NOMO-1 (cell line): Measurements from ENCODE around the gene MYO7A.
A peak's percentile ranks its signal among the peaks of the same experiment; 100 is the strongest.

Experiments used
- DNase-seq, 2 experiments: peaks; one replicate each; lab custom pipeline; 2025; ENCODE audit not compliant: unreplicated experiment in 2 of 2; lab: John Stamatoyannopoulos, UW

MYO7A gene

DNA sequence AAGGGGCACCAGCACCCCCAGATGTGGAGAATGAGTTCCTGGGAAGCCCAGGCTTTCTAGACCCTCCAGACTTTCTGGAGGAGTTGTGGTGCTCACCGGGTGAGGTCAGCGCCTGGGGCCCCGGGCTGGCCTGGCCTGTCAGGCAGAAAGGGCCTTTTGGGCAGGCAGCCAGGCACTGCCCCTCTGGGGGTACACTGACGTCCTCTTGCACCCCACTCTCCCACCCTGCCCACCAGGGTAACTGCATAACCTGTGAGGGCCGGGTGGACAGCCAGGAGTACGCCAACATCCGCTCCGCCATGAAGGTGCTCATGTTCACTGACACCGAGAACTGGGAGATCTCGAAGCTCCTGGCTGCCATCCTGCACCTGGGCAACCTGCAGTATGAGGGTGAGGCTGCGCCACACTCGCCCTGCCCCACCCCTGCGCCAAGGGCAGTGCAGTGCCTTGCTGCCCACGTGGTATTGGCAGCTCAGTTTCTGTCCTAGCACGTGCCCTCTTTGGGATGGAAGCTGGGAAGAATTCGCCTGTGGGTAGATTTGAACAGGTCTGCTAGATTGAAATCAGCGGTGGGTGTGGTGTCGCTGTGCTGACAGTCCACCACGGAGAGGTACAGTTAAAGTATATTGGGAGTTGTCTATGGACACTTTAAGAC lies 30.1 kb downstream of the MYO7A start:
- no peak for DNase-seq

DNA sequence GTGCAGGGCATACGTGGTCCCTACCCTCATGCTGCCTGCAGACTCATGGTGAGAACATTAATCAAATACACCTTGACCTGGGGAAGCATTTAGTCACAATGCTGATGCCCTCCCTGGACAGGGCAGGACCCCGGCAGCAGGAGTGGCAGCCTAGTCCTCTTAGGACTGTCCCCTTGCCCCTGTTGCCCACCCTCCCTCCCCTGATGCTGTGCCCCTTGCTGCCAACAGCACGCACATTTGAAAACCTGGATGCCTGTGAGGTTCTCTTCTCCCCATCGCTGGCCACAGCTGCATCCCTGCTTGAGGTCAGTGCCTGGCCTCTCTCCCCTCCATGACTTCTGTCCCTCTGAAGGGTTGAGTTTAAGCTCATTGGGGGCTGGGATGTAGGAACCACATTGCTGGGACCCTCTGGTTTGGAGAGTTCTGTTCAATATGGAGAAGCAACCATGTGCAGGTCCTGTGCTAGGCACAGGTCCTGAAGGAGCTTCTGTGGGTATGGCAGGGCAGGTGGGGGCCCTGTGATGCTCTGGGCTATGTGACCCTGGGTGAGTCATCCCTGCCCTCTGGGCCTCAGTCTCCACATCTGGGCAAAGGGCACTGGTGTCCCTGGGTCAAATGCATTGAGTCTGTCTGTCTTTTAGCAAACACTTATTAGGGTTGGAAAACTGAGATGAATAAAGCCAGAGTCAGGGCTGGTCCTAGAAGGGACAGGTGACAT lies 31.3 kb downstream of the MYO7A start:
- DNase-seq = no peak

DNA sequence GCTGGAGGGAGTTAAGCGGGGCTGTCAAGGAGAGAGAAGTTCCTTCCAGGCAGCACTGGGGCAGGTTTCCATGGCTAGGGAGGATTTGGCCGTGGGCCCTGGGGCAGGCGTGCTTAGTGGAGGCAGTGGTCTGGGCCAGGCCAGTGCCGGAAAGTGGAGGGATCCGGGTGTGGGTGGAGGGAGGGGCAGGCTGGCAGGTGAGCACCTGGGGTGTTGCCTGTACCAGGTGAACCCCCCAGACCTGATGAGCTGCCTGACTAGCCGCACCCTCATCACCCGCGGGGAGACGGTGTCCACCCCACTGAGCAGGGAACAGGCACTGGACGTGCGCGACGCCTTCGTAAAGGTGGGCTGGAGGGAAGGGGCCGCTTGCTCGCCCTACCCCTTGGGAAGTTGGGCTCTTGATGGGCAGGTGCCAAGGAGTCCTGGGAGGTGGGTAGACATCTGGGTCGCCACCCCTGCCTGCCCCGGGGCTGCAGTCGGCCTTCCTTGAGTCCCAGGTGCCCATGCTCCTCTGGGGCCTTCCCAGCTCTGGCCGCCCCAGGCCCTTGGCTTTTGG lies 32.0 kb downstream of the MYO7A start:
- DNase-seq = no peak

DNA sequence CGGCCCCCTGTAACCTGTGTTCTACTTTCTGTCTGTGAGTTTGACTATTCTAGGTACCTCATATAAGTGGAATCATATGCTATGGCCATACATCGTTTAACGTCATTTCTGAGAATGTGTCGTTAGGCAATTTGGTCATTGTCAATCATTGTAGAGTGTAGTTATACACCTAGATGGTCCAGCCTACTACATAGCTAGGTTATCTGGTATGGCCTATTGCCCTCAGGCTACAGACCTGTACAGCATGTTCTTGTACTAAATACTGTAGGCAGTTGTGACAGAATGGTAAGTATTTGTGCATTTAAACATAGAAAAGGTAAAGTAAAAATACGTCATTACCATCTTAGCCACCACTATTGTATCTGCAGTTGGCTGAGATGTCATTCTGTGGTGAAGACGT lies 35.2 kb downstream of the MYO7A start:
- DNase-seq = no peak

DNA sequence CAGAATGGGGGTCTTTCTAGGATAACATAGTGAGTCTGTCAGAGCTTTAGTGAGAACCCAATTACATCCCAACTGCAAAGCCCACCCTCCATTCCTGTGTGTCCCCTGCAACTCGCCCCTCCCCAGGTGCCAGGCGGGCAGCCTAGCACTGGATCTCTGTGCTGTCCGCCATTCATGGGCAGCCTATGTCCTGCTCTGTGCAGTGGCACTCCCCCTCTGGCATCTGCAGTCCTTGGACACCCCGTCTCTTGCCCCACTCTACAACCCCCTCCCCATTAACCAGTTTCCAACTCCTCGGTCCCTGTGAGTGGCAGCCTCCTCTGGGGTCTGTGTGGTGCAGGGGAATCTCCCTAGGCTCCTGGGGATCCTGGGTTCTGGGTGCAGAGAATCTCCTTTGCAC lies 37.0 kb downstream of the MYO7A start:
- DNase-seq = no peak

DNA sequence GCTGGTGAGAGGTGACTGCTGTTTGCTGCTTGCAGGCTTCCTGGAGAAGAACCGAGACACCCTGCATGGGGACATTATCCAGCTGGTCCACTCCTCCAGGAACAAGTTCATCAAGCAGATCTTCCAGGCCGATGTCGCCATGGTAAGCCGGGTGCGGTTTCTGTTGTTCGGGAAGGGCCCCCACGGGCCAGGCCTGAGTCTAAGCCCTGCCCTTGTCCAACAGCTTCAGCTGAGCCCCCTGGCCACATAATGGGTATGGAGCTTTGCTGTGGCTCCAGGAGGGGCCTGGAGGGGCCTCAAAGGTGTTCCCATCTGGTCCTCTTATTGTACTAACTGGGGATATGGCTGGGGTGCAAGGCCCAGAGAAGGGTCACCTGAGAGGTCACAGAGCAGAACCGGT lies 38.0 kb downstream of the MYO7A start:
- DNase-seq = no peak

DNA sequence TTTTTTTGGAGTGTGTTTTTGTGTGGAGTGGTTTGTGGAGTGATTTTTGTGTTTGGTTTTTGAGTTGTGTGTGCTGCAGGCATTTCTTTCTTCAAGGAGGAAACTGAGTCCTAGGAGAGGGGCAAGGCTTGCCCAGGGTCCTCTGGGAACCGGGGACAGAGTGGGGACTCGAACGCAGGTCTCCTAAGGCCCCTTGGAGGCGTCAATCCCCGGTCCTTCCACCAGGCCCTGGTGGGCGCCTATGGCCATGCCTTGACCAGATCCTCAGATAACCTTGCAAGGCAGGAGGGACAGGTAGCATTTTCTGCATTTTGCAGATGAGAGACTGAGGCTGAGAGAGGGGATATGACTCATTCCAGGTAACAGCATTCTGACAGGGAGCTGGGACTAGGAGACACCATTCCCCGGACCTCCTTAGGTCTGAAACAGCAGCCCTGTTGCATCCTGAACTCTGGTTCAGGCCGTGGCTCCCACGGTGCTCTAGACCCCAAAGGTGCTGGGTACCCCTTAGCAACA lies 39.1 kb downstream of the MYO7A start:
- DNase-seq = no peak

DNA sequence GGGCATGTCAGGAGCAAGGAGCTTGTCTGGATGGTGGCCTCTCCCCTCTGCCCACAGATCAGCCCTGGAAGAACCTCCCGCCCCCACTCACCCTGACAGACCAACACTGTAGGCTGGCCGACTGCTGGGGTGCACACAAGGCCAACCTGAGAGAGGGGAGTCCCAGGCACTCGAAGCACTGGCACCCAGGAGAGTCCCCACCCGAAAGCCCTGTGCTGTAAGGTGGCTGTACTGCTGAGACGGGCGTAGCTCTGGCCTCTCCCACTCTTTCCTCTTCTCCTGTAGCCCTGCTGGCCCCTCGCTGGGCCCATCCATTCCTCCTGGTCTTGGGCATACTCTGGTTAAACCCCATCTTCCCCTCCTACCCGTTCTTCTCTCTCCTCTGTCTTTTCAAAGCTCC lies 39.7 kb downstream of the MYO7A start:
- no peak for DNase-seq

DNA sequence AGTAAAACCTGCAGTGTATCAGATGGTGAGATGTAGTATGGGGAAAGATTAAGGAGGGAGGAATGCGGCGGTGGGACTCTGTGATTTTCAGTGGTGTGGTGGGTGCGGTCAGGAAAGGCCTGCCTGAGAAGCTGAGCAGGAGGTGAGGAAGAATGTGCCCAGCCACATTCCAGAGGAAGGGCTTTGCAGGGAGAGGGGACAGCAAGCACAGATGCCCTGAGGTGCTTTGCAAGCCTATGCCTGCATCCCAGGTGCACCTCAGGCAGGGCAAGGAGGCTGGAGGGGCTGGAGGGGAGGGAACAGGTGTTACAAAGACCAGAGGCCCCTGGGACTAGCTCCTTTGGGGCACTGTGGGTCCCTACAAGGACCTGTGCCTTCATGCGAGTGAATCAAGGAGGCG lies 42.1 kb downstream of the MYO7A start:
- no peak for DNase-seq

DNA sequence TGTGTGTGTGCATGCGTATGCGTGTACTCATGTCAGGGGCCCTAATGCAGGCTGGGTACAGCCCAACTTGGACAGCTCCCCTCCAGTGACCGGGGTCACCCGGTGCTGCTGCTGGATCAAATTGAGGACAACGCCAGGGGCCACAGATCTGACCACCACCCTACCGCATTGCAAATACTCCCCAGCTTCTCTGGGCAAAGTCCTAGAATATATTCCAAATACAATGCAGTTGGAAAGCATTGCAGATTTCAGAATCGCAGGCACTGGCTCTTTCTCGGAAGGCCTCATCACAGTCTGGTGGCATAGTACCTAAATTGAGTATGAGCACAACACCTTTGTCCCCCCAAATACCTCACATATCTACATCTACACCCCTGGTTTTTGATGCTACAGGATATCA lies 43.2 kb downstream of the MYO7A start:
- no peak for DNase-seq

DNA sequence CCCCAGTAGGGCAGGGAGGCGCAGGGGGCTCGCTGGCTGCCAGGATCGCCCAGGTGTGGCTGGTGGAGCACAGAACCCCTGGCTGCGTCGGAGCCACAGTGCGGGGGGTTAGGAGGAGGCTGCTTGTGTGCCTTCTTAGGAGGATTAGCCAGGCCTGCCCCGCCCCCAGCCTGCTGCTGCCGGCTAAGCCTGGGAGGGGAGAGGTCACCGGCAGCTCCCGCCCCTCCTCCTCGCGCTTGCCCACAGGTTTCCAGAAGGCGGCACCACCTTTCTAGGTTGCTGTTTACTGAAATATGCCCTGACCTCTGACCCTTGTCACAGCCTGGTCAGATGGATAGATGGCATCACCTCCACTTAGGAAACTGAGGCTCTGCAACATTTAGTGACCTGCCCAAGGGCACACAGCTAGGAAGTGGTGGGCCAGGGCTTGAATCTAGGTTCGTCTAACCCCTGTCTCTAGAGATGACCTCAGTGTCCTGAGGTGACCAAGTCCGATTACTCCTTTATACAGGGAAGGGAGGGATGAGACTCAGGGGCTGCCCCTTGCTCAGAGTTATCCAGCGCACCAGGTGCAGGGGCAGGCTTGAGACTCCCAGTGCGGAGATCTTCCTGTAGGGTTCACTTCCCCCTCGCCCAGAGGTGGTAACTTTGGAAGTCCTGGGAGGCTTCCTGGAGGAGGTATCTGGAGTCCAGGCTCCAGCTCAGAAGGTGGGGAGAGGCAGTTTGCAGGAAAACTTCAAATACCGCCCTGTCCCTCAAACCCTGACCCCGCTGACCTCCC lies 44.0 kb downstream of the MYO7A start:
- DNase-seq = no peak

DNA sequence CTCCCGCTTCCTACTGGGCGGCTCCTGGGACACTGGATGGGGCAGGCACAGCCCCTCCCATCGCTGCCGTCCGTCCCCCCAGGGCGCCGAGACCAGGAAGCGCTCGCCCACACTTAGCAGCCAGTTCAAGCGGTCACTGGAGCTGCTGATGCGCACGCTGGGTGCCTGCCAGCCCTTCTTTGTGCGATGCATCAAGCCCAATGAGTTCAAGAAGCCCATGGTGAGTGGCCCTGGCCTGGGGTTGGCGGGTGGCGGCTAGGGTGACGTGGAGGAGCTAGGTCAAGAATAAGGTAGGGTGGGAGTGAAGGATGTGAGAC lies 44.6 kb downstream of the MYO7A start:
- no peak for DNase-seq

DNA sequence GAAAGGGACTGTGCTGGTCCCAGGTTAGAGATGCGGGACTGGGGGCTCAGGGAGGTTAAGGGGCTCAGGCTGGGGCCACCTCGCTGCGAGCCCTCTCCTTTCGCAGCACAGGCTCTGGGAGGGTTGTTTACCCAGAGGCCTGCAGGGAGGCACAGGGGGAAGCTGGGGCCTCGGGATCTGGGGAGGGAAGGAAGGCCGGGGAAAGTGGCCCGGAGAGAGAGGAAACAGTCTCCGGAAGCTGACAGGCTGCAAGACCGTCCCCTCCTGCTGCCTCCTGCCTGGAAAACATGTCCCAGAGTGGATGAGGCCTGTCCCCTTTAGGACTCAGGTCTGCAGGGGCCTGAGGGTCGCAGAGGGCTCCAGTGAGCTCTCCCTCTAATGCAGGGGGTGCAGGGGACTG lies 45.4 kb downstream of the MYO7A start:
- DNase-seq = no peak

DNA sequence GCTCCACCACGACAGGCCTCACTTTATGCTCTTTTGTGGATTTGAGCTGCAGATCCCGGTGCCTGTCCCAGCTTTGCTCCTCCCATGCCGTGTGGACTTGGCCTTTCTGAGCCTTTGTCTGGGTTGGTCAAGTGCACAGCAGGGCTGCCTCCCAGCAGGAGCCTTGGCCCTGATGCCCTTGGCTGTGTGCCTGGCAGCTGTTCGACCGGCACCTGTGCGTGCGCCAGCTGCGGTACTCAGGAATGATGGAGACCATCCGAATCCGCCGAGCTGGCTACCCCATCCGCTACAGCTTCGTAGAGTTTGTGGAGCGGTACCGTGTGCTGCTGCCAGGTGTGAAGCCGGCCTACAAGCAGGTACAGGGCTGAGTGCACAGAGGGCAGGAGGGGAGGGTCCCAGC lies 46.5 kb downstream of the MYO7A start:
- DNase-seq = no peak

DNA sequence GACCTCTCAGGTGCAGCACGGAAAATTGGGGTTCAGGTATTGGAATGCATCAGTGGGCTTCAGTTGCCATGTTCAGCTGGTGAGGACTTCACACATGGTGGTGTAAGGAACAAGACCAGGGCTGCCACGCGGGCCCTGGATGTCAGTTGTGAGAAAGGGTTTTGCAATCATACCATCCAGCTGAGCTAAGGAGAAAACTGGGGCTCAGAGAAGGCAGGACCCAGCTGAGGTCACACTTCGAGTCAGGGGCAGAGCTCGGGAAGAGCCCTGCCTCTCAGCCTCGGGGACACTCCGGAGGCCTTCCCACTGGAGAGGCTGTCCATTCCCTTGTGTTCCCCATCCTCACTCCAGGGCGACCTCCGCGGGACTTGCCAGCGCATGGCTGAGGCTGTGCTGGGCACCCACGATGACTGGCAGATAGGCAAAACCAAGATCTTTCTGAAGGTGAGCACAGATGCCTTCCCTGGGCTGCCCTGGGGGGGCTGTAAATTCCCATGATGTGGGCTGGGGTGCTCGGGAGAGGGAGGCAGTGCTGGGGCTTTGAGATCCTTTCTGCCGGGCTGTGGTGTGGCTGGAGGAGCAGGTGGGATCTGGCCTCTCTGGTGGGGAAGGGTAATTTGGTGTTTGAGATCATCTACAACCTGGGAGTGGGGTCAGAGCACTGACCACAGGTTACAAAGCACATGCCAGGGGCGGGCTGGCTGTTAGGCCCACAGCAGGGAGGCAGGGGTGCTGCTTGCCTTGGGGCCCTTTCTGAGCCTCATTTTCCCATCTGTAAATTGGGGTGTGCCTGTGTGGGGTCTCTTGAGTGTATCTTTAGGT lies 47.2 kb downstream of the MYO7A start:
- DNase-seq = no peak

DNA sequence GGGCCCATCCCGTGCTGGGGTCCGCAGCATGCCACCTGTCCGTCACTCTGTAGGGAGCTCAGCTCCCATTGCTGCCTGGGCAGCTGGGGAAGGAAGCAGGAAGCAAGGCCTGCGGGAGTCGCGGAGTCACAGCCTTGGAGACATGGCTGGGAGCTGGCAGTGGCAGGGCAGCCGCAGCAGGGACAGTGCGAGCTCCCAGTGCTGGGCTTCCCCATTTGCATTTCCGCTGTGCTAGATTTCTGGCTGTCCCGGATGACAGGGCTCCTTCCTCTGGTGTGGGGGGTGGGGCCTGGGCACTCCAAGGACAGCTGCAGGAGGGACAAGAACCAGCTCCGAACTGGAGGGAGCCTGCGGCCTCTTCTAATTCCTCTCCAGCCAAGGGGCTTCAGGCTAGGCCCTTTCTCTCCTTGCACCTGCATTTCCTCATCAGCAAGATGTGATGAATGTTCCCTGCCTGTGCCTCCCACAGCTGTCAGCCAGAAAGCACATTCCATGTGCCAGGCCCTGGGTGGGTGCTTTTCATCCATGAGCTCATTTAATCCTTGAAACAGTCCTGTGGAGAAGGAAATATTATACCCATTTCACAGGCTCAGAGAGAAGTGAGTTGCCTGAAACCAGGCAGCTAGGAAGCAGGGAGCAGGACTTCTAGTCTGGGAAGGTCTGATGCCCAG lies 48.0 kb downstream of the MYO7A start:
- peak; percentile 6 to 9 for DNase-seq

DNA sequence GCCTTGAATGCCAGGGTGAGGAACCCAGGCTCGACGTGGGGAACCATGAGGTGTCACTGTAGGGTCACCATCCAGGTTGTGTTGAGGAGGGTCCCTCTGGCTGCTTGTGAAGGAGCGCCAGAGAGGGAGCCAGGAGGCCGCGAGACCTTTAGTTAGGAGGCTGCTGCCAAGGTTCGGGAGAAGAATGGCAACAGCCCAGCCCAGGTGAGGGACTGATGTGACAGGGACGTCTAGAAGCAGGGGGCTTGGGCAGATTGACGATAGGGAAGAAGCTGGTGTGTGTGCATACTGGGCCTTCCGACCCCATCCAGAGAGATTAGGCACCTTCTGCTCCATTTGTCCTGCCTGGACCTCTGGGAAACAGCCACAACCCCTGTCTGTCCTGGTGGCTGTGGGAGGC lies 49.0 kb downstream of the MYO7A start:
- no peak for DNase-seq

DNA sequence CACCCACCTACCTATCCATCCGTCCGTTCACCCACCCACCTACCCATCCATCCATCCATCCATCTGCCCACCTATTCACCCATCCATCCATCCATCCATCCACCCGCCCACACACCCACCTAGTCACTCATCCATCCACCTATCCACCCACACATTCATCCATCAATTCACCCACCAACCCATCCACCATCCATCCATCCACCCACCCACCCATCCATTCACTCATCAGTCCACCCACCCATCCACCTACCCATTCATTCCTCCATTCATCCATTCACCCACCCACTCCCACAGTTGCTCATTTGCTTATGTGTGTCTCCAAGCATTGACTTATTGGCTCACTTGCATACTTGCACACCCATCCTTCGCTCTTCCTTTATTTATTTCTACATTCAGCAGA lies 50.1 kb downstream of the MYO7A start:
- no peak for DNase-seq

DNA sequence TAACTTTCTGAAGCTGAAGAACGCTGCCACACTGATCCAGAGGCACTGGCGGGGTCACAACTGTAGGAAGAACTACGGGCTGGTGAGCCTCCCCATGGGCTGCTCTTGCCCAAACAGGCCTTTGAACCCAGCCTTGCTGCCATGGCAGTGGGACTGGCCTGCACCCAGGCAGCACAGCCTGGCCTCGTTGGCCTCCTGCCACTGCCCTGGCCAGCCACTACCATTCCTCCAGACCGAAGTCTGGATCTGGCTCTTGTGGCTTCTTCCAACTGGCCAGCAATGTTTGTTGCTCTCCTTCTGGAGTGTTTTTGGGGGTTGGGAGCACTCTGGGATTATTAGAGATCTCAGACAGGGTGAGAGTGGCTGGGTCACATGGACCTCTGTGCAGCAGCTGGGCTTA lies 51.0 kb downstream of the MYO7A start:
- DNase-seq = no peak

DNA sequence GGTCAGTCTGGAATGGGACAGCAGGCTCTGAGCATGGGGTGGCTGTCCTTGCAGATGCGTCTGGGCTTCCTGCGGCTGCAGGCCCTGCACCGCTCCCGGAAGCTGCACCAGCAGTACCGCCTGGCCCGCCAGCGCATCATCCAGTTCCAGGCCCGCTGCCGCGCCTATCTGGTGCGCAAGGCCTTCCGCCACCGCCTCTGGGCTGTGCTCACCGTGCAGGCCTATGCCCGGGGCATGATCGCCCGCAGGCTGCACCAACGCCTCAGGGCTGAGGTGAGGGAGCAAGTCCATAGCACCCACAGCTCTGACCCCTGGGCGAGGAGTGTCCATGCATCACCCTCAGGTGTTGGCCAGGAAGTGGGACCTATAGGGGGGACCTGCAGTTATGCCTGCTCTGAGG lies 51.6 kb downstream of the MYO7A start:
- no peak for DNase-seq
